ENCODE data around the gene TNS3. TPM values are rescaled to one million over a fixed set of nuclear protein-coding genes. Genes with fewer than 3 reads are reported as not detected.
A peak's percentile ranks its signal among the peaks of the same experiment; 100 is the strongest.

The TNS3 gene
- total and polyA plus RNA-seq, 2 of the 13 experiments (the other 11 are each of a cell fraction or from before 2014, with no cell fraction given), result 52.9 to 55.7 TPM

DNA sequence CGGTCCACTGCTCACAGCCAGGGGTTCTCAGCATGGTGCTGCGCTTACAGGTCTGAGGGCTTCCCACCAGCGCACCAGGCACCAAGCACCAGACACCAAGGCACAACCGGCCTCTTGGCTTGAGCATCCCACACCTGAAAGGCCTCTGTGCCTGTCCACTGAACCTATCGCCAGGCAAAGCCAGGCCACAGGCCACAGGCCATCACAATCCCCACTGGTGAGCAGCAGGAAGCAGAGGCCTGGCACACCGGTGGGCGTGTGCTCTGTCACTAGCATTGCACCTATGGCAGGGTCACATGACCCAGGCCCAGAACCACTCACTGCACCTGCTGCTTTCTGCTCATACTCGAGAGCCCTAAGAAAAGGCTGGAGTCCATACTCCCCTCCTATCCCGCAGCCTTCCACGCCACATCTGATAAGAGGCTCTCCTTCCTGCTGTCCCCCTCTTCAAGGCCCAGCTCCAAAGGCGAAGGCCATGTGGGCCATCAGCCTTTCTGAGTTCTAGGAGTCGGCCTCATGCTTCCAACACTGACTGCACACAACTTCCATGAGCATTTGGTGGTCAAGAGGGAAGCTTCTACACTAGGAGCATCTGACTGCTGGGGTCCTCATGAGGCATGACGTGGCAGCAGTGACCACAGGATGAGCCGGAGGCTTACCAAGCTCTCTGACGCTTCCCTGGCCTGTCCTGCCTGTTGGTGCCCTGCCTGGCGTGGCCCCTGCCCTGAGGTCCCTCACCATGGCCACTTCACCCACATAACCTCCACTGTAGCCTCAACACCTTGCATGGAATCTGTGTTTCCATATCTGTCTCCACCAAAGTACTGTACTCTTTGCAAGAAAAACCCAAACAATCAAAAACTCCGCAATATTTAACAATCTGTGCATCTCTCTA lies 166.3 kb downstream of the TNS3 start:
- Histone ChIP-seq H2AFZ (ENCODE audit: low read length) (no peak overlapping the region), H3K36me3 (replicated peaks in 1 of 2; ENCODE audit: control insufficient read depth in 1 of 2, insufficient read depth in 2 of 2, low read length in 2 of 2) (peaks cover 36 to 82% of the 10 kb centered on the region in 2 experiments), H4K20me1 (ENCODE audit: insufficient read depth, low read length) (0 out of 2 replicates have a peak, but pooled peaks cover 3% of the 10 kb centered on the region), H3K79me2 (ENCODE audit: insufficient read depth, low read length) (no peaks in the 10 kb centered on the region), H3K9ac (ENCODE audit: insufficient read depth, low read depth, low read length) (no peak overlapping the region), H3K9me3 (ENCODE audit: low read length) (no peaks in the 10 kb centered on the region), H3K4me3 (replicated peaks in 1 of 3; ENCODE audit: insufficient read depth in 1 of 3, low read depth in 2 of 3, low read length in 3 of 3) (no peak overlapping the region), H3K27me3 (ENCODE audit: control insufficient read depth in 1 of 2, insufficient read depth in 2 of 2, low read length in 2 of 2) (no peaks in the 10 kb centered on the region), H3K27ac (ENCODE audit: extremely low read length, insufficient read depth, low read length) (no peak overlapping the region), H3K4me1 (ENCODE audit: insufficient read depth, low read length) (peaks cover 24% of the 10 kb centered on the region), H3K4me2 (ENCODE audit: low read depth, low read length) (no peak overlapping the region)
- ATAC-seq, result peak; percentile 7; the same call in 1 of the 3 replicates
- no TSS peak for BruUV-seq (replicated peaks)
- in situ Hi-C loops (cut with HindIII; ENCODE audit: extremely low pct_ligation_motif_present, low pct_unique_long_range_greater_than_20kb) (no loop called here), intact Hi-C loops (cut with micrococcal nuclease; ENCODE audit: unreplicated experiment) (loop anchor here (10.0 kb wide), 1 partner anchor 151 kb away; no protein-coding TSS in a partner anchor)
- no peak for DNase-seq (ENCODE audit: low spot score)
- TF ChIP-seq ZBTB7A (CRISPR knock-in tag; IDR thresholded peaks at IDR 0.05), result no peak
- peak; percentile 73 for TF ChIP-seq AGO2 (optimal IDR thresholded peaks at IDR 0.05; ENCODE audit: low read depth, low read length)
- TF ChIP-seq, protein P1, sequence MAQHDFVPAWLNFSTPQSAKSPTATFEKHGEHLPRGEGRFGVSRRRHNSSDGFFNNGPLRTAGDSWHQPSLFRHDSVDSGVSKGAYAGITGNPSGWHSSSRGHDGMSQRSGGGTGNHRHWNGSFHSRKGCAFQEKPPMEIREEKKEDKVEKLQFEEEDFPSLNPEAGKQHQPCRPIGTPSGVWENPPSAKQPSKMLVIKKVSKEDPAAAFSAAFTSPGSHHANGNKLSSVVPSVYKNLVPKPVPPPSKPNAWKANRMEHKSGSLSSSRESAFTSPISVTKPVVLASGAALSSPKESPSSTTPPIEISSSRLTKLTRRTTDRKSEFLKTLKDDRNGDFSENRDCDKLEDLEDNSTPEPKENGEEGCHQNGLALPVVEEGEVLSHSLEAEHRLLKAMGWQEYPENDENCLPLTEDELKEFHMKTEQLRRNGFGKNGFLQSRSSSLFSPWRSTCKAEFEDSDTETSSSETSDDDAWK (CRISPR knock-in tag; IDR thresholded peaks at IDR 0.05), result no peak
- TF ChIP-seq POLR2A (IDR thresholded peaks at IDR 0.05; ENCODE audit: insufficient read depth in 1 of 2, low read depth in 2 of 2, low read length in 2 of 2), result 0 out of 4 replicates have a peak, but pooled peaks of 1 of the 2 experiments have one; percentile 25
- TF ChIP-seq, protein P2, sequence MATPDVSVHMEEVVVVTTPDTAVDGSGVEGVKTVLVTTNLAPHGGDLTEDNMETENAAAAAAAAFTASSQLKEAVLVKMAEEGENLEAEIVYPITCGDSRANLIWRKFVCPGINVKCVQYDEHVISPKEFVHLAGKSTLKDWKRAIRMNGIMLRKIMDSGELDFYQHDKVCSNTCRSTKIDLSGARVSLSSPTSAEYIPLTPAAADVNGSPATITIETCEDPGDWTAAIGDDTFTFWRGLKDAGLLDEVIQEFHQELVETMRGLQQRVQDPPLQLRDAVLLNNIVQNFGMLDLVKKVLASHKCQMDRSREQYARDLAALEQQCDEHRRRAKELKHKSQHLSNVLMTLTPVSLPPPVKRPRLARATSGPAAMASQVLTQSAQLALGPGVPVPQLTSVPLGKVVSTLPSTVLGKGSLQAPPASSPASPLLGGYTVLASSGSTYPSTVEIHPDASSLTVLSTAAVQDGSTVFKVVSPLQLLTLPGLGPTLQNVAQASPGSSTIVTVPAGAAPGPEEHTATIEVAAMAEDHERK (CRISPR knock-in tag; IDR thresholded peaks at IDR 0.05; ENCODE audit: low read depth), result no peak
- peak; percentile 71 for TF ChIP-seq RBM22 (optimal IDR thresholded peaks at IDR 0.05; ENCODE audit: low read length)
- no peak for FAIRE-seq
- POLR2A ChIA-PET, result no interaction called here
- WGBS (ENCODE audit: low lambda C conversion rate), result 96% methylated on average over 8 of the region's 17 CpGs
- CTCF ChIA-PET (ENCODE audit: low intra/inter-chr PET ratio, low total read pairs), result no interaction called here

Measured in HepG2 (cell line).